Measurements from ENCODE around the gene ASH1L.

DNA sequence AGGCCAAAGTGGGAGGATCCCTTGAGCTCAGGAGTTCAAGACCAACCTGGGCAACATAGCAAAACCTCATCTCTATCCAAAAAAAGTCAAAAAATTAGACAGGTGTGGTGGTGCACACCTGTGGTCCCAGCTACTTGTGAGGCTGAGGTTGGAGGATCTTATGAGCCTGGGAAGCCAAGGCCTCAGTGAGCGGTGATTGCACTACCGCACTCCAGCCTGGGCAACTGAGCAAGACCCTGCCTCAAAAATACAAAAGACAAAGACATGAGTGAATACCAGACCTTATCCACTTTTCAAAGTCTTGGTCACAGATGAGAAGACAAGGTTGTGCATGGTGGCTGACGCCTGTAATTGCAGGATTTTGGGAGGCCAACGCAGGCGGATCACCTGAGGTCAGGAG lies 34.3 kb upstream of the ASH1L start:
- TF ChIP-seq CTCF (IDR thresholded peaks at IDR 0.05), result no peak
- TF ChIP-seq EP300 (IDR thresholded peaks at IDR 0.05), result no peak
